ENCODE results near the gene ZBTB38. TPM values are rescaled to one million over a fixed set of nuclear protein-coding genes. Genes with fewer than 3 reads are reported as not detected.

Gene ZBTB38
- total RNA-seq, 2 experiments from 2014 or later: 8.4 to 12.4 TPM

- Histone ChIP-seq H3K9me2 (ENCODE audit: insufficient read depth, low read length) (no peaks in the 10 kb centered on the region), H3K79me2 (ENCODE audit: insufficient read depth, low read depth, low read length) (no peaks in the 10 kb centered on the region), H3K4me3 (ENCODE audit: low read depth, low read length, poor library complexity, severe bottlenecking) (no peak overlapping the region), H4K20me1 (ENCODE audit: insufficient read depth, low read length) (no peaks in the 10 kb centered on the region), H3K27ac (ENCODE audit: low read depth, low read length, poor library complexity, severe bottlenecking) (no peak overlapping the region), H2AFZ (ENCODE audit: low read length) (no peak overlapping the region), H3K4me2 (ENCODE audit: low read length) (no peak overlapping the region), H3K36me3 (ENCODE audit: insufficient read depth, low read length) (no peaks in the 10 kb centered on the region), H3K4me1 (ENCODE audit: insufficient read depth, low read length, poor library complexity, severe bottlenecking) (peaks cover 10% of the 10 kb centered on the region), H3K9me3 (ENCODE audit: low read length) (peaks cover 4% of the 10 kb centered on the region; the same call in 1 of the 2 replicates)
- CTCF ChIA-PET (ENCODE audit: unreplicated experiment): no interaction called here
- intact Hi-C loops (cut with micrococcal nuclease; ENCODE audit: unreplicated experiment): loop anchor here (10.0 kb wide), 1 partner anchor 200 kb away; no protein-coding TSS in a partner anchor
- BruUV-seq (replicated peaks): no TSS peak
- DNase-seq (ENCODE audit: low spot score): no peak
- POLR2A ChIA-PET: interaction anchor here (0.7 kb wide), 1 partner anchor 22 kb away, joined by 3 read pairs; no protein-coding TSS in a partner anchor
- no peak for TF ChIP-seq CTCF (conservative IDR thresholded peaks at IDR 0.05; ENCODE audit: low read length)
- no peak for TF ChIP-seq EZH2phosphoT487 (IDR thresholded peaks at IDR 0.05; ENCODE audit: borderline replicate concordance, low read depth, low read length)
Observed at GRCh38 chr3:141365201-141365600, 3.1 kb upstream of the ZBTB38 start.

- Histone ChIP-seq H4K20me1 (ENCODE audit: insufficient read depth, low read length) (no peaks in the 10 kb centered on the region), H3K4me2 (ENCODE audit: low read length) (no peak overlapping the region), H3K27ac (ENCODE audit: low read depth, low read length, poor library complexity, severe bottlenecking) (no peak overlapping the region), H3K79me2 (ENCODE audit: insufficient read depth, low read depth, low read length) (no peaks in the 10 kb centered on the region), H3K9me3 (ENCODE audit: low read length) (peaks cover 4% of the 10 kb centered on the region; the same call in 1 of the 2 replicates), H3K36me3 (ENCODE audit: insufficient read depth, low read length) (no peaks in the 10 kb centered on the region), H3K4me3 (ENCODE audit: low read depth, low read length, poor library complexity, severe bottlenecking) (no peak overlapping the region), H3K4me1 (ENCODE audit: insufficient read depth, low read length, poor library complexity, severe bottlenecking) (peaks cover 5% of the 10 kb centered on the region), H3K9me2 (ENCODE audit: insufficient read depth, low read length) (no peaks in the 10 kb centered on the region), H2AFZ (ENCODE audit: low read length) (no peak overlapping the region)
- BruUV-seq (replicated peaks): no TSS peak
- intact Hi-C loops (cut with micrococcal nuclease; ENCODE audit: unreplicated experiment): loop anchor here (10.0 kb wide), 1 partner anchor 198 kb away; no protein-coding TSS in a partner anchor
- ChIA-PET CTCF (ENCODE audit: unreplicated experiment) (no interaction called here), POLR2A (interaction anchor here (0.6 to 0.7 kb wide), 2 partner anchors 17 to 52 kb away, joined by 3 read pairs; no protein-coding TSS in a partner anchor)
- no peak for TF ChIP-seq CTCF (conservative IDR thresholded peaks at IDR 0.05; ENCODE audit: low read length)
- no peak for DNase-seq (ENCODE audit: low spot score)
Observed at GRCh38 chr3:141366285-141367037, 1.8 kb upstream of the ZBTB38 start.

All from OCI-LY7 (cell line).